ENCODE data around the gene FBLL1.
"Not testable (repeated sequence)": the region's sequence is repeated elsewhere in the genome, so short reads cannot be mapped to it uniquely, and the experiment has no call there.

DNA sequence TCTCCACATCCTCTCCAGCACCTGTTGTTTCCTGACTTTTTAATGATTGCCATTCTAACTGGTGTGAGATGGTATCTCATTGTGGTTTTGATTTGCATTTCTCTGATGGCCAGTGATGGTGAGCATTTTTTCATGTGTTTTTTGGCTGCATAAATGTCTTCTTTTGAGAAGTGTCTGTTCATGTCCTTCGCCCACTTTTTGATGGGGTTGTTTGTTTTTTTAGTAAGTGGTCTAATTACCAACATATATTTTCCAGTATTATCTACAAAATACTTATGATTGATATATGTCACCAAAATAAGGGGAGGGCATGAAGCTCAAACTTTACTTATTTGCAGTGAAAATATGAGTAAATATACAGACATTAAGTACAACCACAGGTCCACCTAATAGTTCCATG is 45.1 kb downstream of the FBLL1 start:
- TF ChIP-seq, protein P1, sequence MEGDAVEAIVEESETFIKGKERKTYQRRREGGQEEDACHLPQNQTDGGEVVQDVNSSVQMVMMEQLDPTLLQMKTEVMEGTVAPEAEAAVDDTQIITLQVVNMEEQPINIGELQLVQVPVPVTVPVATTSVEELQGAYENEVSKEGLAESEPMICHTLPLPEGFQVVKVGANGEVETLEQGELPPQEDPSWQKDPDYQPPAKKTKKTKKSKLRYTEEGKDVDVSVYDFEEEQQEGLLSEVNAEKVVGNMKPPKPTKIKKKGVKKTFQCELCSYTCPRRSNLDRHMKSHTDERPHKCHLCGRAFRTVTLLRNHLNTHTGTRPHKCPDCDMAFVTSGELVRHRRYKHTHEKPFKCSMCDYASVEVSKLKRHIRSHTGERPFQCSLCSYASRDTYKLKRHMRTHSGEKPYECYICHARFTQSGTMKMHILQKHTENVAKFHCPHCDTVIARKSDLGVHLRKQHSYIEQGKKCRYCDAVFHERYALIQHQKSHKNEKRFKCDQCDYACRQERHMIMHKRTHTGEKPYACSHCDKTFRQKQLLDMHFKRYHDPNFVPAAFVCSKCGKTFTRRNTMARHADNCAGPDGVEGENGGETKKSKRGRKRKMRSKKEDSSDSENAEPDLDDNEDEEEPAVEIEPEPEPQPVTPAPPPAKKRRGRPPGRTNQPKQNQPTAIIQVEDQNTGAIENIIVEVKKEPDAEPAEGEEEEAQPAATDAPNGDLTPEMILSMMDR (conservative IDR thresholded peaks at IDR 0.05 in 1 of 2, IDR thresholded peaks at IDR 0.05 in 1 of 2; ENCODE audit: extremely low read depth in 1 of 2, insufficient read depth in 1 of 2, low read depth in 1 of 2, low read length in 2 of 2) = not testable (repeated sequence)
- TF ChIP-seq EZH2 (IDR thresholded peaks at IDR 0.05; ENCODE audit: borderline replicate concordance, low read length) = not testable (repeated sequence)

Data from mammary epithelial cell (primary cell).